ENCODE measurements around the gene SLC29A1.
A peak's percentile ranks its signal among the peaks of the same experiment; 100 is the strongest.

The SLC29A1 gene

DNA sequence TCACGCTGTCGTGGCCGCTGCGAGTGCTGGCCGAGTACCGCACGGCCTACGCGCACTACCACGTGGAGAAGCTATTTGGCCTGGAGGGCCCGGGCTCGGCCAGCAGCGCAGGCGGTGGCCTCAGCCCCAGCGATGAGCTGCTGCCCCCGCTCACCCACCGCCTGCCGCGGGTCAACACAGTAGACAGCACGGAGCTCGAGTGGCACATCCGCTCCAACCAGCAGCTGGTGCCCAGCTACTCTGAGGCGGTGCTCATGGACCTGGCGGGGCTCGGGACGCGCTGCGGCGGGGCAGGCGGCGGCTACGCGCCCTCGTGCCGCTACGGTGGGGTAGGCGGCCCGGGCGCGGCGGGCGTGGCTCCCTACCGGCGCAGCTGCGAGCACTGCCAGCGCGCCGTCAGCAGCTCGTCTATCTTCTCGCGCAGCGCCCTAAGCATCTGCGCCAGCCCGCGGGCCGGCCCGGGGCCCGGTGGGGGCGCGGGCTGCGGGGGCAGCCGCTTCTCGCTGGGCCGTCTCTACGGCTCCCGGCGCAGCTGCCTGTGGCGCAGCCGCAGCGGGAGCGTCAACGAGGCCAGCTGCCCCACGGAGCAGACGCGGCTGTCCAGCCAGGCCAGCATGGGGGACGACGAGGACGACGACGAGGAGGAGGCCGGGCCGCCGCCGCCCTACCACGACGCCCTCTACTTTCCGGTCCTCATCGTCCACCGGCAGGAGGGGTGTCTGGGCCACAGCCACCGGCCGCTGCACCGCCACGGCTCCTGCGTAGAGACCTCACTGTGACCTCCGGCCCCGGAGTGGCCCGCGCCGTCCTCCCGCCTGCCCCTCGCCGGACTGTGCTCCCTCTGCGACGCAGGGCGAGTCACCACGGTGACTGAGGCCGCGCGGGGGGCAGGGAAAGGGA is 52.6 kb downstream of the SLC29A1 start:
- Histone ChIP-seq H3K9me3 (ENCODE audit: control insufficient read depth in 1 of 2, low read length in 2 of 2) (no peaks in the 10 kb centered on the region), H3K27me3 (ENCODE audit: control insufficient read depth in 1 of 2, insufficient read depth in 2 of 2, low read length in 2 of 2) (peaks cover 61 to 63% of the 10 kb centered on the region in 2 donors), H3K9ac (ENCODE audit: low read depth in 1 of 2, low read length in 2 of 2) (no peak overlapping the region), H3K27ac (ENCODE audit: low read depth, low read length) (no peak overlapping the region), H3K4me3 (ENCODE audit: low read depth in 1 of 2, low read length in 2 of 2) (peak overlapping the region in 1 of 2 donors; percentile 28), H3K36me3 (ENCODE audit: control insufficient read depth in 1 of 2, insufficient read depth in 2 of 2, low read length in 2 of 2) (no peaks in the 10 kb centered on the region), H3K4me1 (ENCODE audit: control insufficient read depth in 1 of 2, insufficient read depth in 2 of 2, low read length in 2 of 2) (peaks cover 0 to 3% of the 10 kb centered on the region in 2 donors)

DNA sequence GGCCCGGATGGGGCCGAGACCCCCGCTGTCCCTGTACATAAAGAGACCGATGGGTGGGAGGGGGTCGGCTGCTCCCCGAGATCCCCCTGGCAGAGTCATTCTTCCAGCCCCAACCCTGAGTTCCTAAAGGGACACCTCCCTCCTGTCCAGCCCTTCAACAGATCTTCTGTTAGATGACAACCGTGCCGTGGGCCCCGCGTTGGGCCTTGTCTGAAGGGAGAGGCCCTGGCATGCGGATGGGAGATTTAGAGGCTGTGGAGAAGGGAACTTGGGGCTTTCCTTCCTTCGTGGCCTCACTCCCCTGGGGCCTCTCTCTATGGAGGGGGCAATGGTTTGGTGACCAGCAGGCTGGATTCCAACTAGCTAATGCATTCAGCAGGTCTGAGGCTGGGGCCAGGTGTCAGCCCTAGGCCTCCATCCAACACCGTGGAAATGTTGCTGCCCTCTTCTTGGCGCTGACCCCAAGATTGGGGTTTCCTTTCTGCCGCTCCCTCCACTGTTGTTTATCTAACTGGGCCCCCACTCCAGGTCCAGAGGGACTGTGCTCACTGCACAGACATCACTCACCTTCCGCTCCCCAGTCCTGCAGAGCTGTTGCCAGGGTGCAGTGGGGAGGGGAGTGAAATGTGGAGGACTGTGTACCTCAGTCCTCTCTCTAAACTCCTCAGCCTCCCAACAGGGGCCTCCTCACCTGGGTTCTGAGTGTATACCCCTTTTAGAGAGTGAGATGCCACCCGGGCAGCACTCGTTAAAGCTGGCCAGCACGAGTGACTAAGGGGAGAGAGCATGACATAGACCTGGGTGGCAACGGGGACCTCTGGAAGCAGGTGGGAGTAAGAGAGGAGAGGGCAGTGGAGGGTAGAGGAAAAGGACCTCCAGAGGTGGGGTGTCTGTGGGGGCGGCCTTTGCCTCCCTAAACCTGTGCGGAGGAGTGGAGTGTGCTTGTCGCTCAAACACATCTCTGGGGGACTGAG is 53.6 kb downstream of the SLC29A1 start:
- Histone ChIP-seq H3K9me3 (ENCODE audit: control insufficient read depth in 1 of 2, low read length in 2 of 2) (no peaks in the 10 kb centered on the region), H3K27me3 (ENCODE audit: control insufficient read depth in 1 of 2, insufficient read depth in 2 of 2, low read length in 2 of 2) (peaks cover 52 to 54% of the 10 kb centered on the region in 2 donors), H3K4me3 (ENCODE audit: low read depth in 1 of 2, low read length in 2 of 2) (no peak overlapping the region), H3K36me3 (ENCODE audit: control insufficient read depth in 1 of 2, insufficient read depth in 2 of 2, low read length in 2 of 2) (no peaks in the 10 kb centered on the region), H3K27ac (ENCODE audit: low read depth, low read length) (no peak overlapping the region), H3K9ac (ENCODE audit: low read depth in 1 of 2, low read length in 2 of 2) (no peak overlapping the region), H3K4me1 (ENCODE audit: control insufficient read depth in 1 of 2, insufficient read depth in 2 of 2, low read length in 2 of 2) (no peaks in the 10 kb centered on the region)

DNA sequence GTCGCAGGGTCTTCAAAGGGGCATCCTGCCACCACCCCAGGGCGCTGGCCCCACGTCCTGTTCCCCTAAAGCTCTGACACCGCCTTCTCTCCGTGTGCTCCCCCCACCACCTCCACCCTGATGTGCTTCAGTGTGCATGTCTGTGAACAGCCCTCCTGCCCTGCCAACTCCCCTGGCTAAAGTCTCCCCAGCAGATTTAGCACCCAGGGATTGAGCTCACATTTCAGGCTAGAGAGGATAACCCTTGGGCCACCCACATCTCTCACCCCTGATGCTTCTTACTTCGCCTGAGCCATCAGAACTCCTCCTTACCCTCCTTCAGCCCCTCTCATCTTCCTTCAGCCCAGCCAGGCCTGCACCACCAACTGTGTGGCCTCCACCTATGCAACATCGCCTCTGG is 54.4 kb downstream of the SLC29A1 start:
- peaks cover 44 to 46% of the 10 kb centered on the region in 2 donors for H3K27me3 ChIP-seq (ENCODE audit: control insufficient read depth in 1 of 2, insufficient read depth in 2 of 2, low read length in 2 of 2)
- no peaks in the 10 kb centered on the region for H3K4me1 ChIP-seq (ENCODE audit: control insufficient read depth in 1 of 2, insufficient read depth in 2 of 2, low read length in 2 of 2)
- no peaks in the 10 kb centered on the region for H3K9me3 ChIP-seq (ENCODE audit: control insufficient read depth in 1 of 2, low read length in 2 of 2)
- no peak overlapping the region for H3K9ac ChIP-seq (ENCODE audit: low read depth in 1 of 2, low read length in 2 of 2)
- H3K4me3 ChIP-seq (ENCODE audit: low read depth in 1 of 2, low read length in 2 of 2): no peak overlapping the region
- H3K27ac ChIP-seq (ENCODE audit: low read depth, low read length): no peak overlapping the region
- H3K36me3 ChIP-seq (ENCODE audit: control insufficient read depth in 1 of 2, insufficient read depth in 2 of 2, low read length in 2 of 2): no peaks in the 10 kb centered on the region

DNA sequence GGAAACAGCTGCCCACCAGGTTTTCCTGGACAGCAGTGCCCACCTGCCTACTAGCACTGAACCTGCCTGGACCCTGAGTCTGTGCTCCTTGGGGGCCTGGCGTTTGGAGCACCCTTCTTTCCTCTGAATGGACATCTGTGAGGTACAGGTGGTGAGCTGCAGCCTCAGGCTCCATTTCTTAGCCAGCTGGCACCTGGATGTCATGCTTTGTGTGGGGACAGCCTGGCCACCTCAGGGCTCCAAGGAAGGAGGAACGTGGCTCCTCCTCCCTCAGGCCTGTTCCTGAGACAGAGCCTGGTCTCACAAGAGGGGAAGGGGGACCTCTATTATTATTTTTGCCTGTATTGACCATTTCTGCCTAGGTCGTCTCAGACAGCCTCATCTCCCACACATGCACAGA is 54.9 kb downstream of the SLC29A1 start:
- Histone ChIP-seq H3K9ac (ENCODE audit: low read depth in 1 of 2, low read length in 2 of 2) (no peak overlapping the region), H3K4me3 (ENCODE audit: low read depth in 1 of 2, low read length in 2 of 2) (no peak overlapping the region), H3K27me3 (ENCODE audit: control insufficient read depth in 1 of 2, insufficient read depth in 2 of 2, low read length in 2 of 2) (peaks cover 38 to 40% of the 10 kb centered on the region in 2 donors), H3K36me3 (ENCODE audit: control insufficient read depth in 1 of 2, insufficient read depth in 2 of 2, low read length in 2 of 2) (no peaks in the 10 kb centered on the region), H3K9me3 (ENCODE audit: control insufficient read depth in 1 of 2, low read length in 2 of 2) (no peaks in the 10 kb centered on the region), H3K27ac (ENCODE audit: low read depth, low read length) (no peak overlapping the region), H3K4me1 (ENCODE audit: control insufficient read depth in 1 of 2, insufficient read depth in 2 of 2, low read length in 2 of 2) (no peaks in the 10 kb centered on the region)

DNA sequence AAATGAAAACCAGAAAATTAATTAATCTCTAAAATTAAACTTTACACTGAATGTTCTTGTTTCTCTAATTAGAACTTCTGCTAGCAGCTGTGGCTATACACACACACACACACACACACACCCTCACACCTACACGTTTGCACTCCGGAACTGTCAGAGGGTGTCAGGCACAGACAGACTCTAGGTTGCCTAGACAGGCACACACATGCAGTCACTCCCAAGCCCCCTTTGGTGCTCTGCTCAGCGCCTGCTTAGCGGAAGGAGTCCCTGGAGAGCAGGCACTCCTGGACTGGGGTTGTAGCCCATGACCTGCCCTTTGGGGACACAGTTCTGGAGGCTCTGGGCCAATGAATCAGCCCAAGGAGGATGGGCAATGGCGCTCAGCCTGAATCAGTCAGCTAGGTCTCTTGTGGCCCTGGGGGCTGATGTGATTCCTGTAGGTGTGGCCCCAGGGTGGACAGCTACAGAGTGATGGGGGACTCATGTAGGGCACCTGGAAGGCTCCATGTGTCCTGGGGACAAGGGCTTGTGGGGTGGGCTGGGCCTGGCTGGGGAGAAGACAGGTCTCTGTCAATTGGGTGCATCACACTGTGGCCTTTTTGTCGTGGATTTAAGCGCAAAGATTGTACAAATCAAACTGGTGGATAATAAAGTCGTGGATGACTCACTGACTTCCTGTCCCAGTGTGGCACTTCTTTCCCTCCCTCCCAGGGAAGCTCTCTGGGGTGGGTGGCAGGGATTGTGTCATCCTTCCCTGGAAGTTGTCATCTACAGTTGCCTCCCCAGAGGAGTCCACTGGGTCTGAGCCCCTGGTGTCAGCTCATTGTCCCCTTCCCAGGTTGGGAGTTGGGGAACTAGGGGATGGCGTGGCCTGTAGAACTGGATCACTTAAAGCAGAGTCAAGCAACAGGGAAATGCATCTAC is 55.6 kb downstream of the SLC29A1 start:
- Histone ChIP-seq H3K4me1 (ENCODE audit: control insufficient read depth in 1 of 2, insufficient read depth in 2 of 2, low read length in 2 of 2) (no peaks in the 10 kb centered on the region), H3K9me3 (ENCODE audit: control insufficient read depth in 1 of 2, low read length in 2 of 2) (no peaks in the 10 kb centered on the region), H3K9ac (ENCODE audit: low read depth in 1 of 2, low read length in 2 of 2) (no peak overlapping the region), H3K27me3 (ENCODE audit: control insufficient read depth in 1 of 2, insufficient read depth in 2 of 2, low read length in 2 of 2) (peaks cover 37% of the 10 kb centered on the region in 2 donors), H3K4me3 (ENCODE audit: low read depth in 1 of 2, low read length in 2 of 2) (no peak overlapping the region), H3K36me3 (ENCODE audit: control insufficient read depth in 1 of 2, insufficient read depth in 2 of 2, low read length in 2 of 2) (no peaks in the 10 kb centered on the region), H3K27ac (ENCODE audit: low read depth, low read length) (no peak overlapping the region)

Measured in duodenal mucosa (tissue), 2 donors.